GM20000 (cell line): ENCODE measurements around the gene KIAA2012.

Source experiments
- DNase-seq: peaks from one replicate; pipeline ENCODE4 v3.0.0; 2012; ENCODE audit warnings: low spot score
- CTCF ChIP-seq: IDR thresholded peaks from 2 replicates; pipeline ENCODE4 v1.5.1; 2012; ENCODE audit warnings: mild to moderate bottlenecking, control low read depth; ENCODE audit errors: extremely low read depth, missing control alignments

The KIAA2012 gene

GRCh38 chr2:202114795-202115194, 41.7 kb downstream of the KIAA2012 start:
- no peak for DNase-seq
- no peak for TF ChIP-seq CTCF

- TF ChIP-seq CTCF: no peak
- DNase-seq: no peak
Measured at GRCh38 chr2:202115479-202115971, 42.5 kb downstream of the KIAA2012 start.

GRCh38 chr2:202116691-202117090, 43.6 kb downstream of the KIAA2012 start:
- TF ChIP-seq CTCF: no peak
- DNase-seq: no peak

GRCh38 chr2:202118168-202118567, 45.1 kb downstream of the KIAA2012 start:
- no peak for DNase-seq
- TF ChIP-seq CTCF: no peak

- TF ChIP-seq CTCF: no peak
- no peak for DNase-seq
Measured at GRCh38 chr2:202120828-202121227, 47.8 kb downstream of the KIAA2012 start.

- DNase-seq: no peak
- TF ChIP-seq CTCF: no peak
Measured at GRCh38 chr2:202121532-202122162, 48.6 kb downstream of the KIAA2012 start.

- no peak for TF ChIP-seq CTCF
- DNase-seq: no peak
Measured at GRCh38 chr2:202122163-202122540, 49.1 kb downstream of the KIAA2012 start.
